CD1c-positive myeloid dendritic cell (primary cell): ENCODE data around the gene RIPOR3.
A peak's percentile ranks its signal among the peaks of the same experiment; 100 is the strongest.

Experiments used
- DNase-seq: peaks from one replicate; pipeline ENCODE4 v3.0.0-alpha.2; 2016; ENCODE audit errors: extremely low spot score

Gene RIPOR3

GRCh38 chr20:50690650-50691572, at the start of gene RIPOR3:
TSS of gene RIPOR3 (minus strand) at chr20:50691542. CDS start at chr20:50691128, 414 bp downstream.
- DNase-seq, result no peak

GRCh38 chr20:50737352-50737751, 46.0 kb upstream of the RIPOR3 start:
- DNase-seq, result no peak

- no peak for DNase-seq
Measured at GRCh38 chr20:50735813-50736212, 44.5 kb upstream of the RIPOR3 start.

GRCh38 chr20:50734730-50735679, 43.7 kb upstream of the RIPOR3 start:
- no peak for DNase-seq

- DNase-seq, result no peak
Measured at GRCh38 chr20:50733644-50734349, 42.5 kb upstream of the RIPOR3 start.

- no peak for DNase-seq
Measured at GRCh38 chr20:50731930-50732690, 40.8 kb upstream of the RIPOR3 start.

GRCh38 chr20:50731055-50731929, 40.0 kb upstream of the RIPOR3 start, which contains the start of gene PARD6B:
TSS of gene PARD6B (plus strand) at chr20:50731580. CDS start at chr20:50731787, 207 bp downstream.
- peak; percentile 98 for DNase-seq

- DNase-seq, result no peak
Measured at GRCh38 chr20:50730765-50731054, 39.4 kb upstream of the RIPOR3 start.

- no peak for DNase-seq
Measured at GRCh38 chr20:50729901-50730764, 38.8 kb upstream of the RIPOR3 start.

- no peak for DNase-seq
Measured at GRCh38 chr20:50728981-50729874, 37.9 kb upstream of the RIPOR3 start.

GRCh38 chr20:50728486-50728980, 37.2 kb upstream of the RIPOR3 start:
- DNase-seq, result no peak

- no peak for DNase-seq
Measured at GRCh38 chr20:50727792-50728485, 36.6 kb upstream of the RIPOR3 start.

GRCh38 chr20:50726955-50727791, 35.8 kb upstream of the RIPOR3 start:
- DNase-seq, result peak; percentile 52

GRCh38 chr20:50725724-50726005, 34.3 kb upstream of the RIPOR3 start:
- DNase-seq, result no peak

GRCh38 chr20:50724851-50725723, 33.7 kb upstream of the RIPOR3 start:
- peak; percentile 63 for DNase-seq
